Uterus (tissue), 4 donors: ENCODE data around the gene NPFF. TPM values are rescaled to one million over a fixed set of nuclear protein-coding genes. Genes with fewer than 3 reads are reported as not detected.

ENCODE experiments used
- DNase-seq, 2 donors: peaks; one replicate each; pipeline ENCODE4 v3.0.0-alpha.2; 2019 to 2020
- H3K27ac ChIP-seq, 2 donors: fragments of 200-600 bp; sonication (generic); 1 replicate in 1 of 2; 2 replicates in 1 of 2; pipeline ENCODE4 v1.5.1; 2016 to 2018
- H3K27me3 ChIP-seq, 2 donors: fragments of 200-600 bp; sonication (generic); one replicate each; pipeline ENCODE4 v1.5.1; 2018 to 2019; ENCODE audit warnings: control low read depth in 1 of 2
- H3K36me3 ChIP-seq, 2 donors: fragments of 200-600 bp; sonication (generic); one replicate each; pipeline ENCODE4 v1.5.1; 2019; ENCODE audit warnings: control low read depth in 1 of 2
- H3K4me1 ChIP-seq, 2 donors: fragments of 200-600 bp; sonication (generic); one replicate each; pipeline ENCODE4 v1.5.1; 2018 to 2019; ENCODE audit warnings: control low read depth in 1 of 2
- H3K4me3 ChIP-seq, 2 donors: fragments of 200-600 bp; sonication (generic); 1 replicate in 1 of 2; 2 replicates in 1 of 2; pipeline ENCODE4 v1.5.1; 2018 to 2019; ENCODE audit warnings: mild to moderate bottlenecking in 1 of 2
- H3K9me3 ChIP-seq, 2 donors: fragments of 200-600 bp; sonication (generic); one replicate each; pipeline ENCODE4 v1.5.1; 2019; ENCODE audit warnings: control low read depth in 1 of 2
- CTCF ChIP-seq, 4 experiments: fragments of 200-600 bp in 2 of 4; fragments of 450-650 bp in 2 of 4; sonication (generic) in 2 of 4; IDR thresholded peaks; one replicate each; pipeline ENCODE4 v1.5.1; 2016 to 2019; ENCODE audit warnings: antibody characterized with exemption in 4 of 4, mild to moderate bottlenecking in 2 of 4, moderate library complexity in 1 of 4
- POLR2A ChIP-seq, 2 donors: fragments of 450-650 bp; IDR thresholded peaks; one replicate each; pipeline ENCODE4 v1.6.1; 2016; ENCODE audit warnings: antibody characterized with exemption in 2 of 2, mild to moderate bottlenecking in 1 of 2, moderate library complexity in 1 of 2
- intact Hi-C: fragments of 100-400 bp; cut with DNase I; formaldehyde crosslinking; loops from one replicate; pipeline ENCODE4 v1.15.1; 2023; ENCODE audit warnings: low total_unique reads
- total RNA-seq, 4 donors: library from RNA; depleted of rRNA in 3 of 4; stranded (reverse); fragments of >200 nt in 3 of 4; gene quantifications; one replicate each; pipeline versions ENCODE4 v1.1.0 to v1.2.4, GENCODE V29; 2014 to 2023
- donor health status: DM: yes; HTN: yes; CAD: no.

NPFF gene
- total RNA-seq, 4 donors from 2014 or later, result not detected

DNA sequence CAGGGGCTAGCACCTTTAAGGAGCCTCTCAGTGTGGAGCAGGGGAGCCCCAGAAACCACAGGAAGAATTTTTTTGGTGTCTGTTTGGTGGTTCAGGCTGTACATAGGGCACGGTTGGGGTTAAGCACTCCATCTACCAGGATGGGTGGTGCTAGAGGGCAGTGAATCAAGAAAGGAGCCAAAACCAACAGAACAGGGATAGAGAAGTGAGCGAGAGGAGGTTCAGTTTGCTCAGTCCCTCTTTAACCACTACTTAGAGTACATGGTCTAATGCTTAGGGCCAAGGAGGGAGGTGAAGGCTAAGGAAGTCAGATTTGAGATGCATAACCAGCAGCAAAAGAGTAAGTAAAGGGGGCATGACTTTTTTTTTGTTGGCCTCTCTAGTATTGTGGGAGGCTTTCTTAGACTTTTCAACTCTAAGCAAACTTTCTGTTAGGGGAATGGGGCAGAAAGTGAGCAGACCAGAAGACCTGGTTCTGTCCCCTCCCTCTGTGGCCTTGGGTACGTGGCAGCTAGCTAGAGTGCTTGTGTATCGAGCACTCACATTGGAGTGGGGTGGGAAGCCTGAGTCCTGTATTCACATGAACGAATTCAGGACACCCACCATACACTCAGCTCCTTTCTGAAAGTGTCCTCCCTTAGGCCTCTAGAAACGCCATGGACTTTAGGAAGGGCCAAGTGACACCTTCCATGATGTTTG lies 6.6 kb upstream of the NPFF start:
- H3K27ac ChIP-seq, result no peak overlapping the region
- DNase-seq, result no peak
- no peak for TF ChIP-seq POLR2A (IDR thresholded peaks at IDR 0.05)
- no peak for TF ChIP-seq CTCF (IDR thresholded peaks at IDR 0.05)
- H3K4me3 ChIP-seq, result no peak overlapping the region
- no peaks in the 10 kb centered on the region for H3K4me1 ChIP-seq
- intact Hi-C loops, result no loop called here
- H3K36me3 ChIP-seq, result no peaks in the 10 kb centered on the region
- H3K9me3 ChIP-seq, result no peaks in the 10 kb centered on the region
- no peaks in the 10 kb centered on the region for H3K27me3 ChIP-seq

GRCh38 chr12:53510181-53510812 lies 3.0 kb upstream of the NPFF start:
- H3K4me1 ChIP-seq, result peaks cover 0 to 5% of the 10 kb centered on the region in 2 donors
- DNase-seq, result no peak
- no peaks in the 10 kb centered on the region for H3K27me3 ChIP-seq
- no peaks in the 10 kb centered on the region for H3K9me3 ChIP-seq
- no peak for TF ChIP-seq POLR2A (IDR thresholded peaks at IDR 0.05)
- no peak for TF ChIP-seq CTCF (IDR thresholded peaks at IDR 0.05)
- H3K4me3 ChIP-seq, result no peak overlapping the region
- H3K36me3 ChIP-seq, result no peaks in the 10 kb centered on the region
- intact Hi-C loops, result no loop called here
- no peak overlapping the region for H3K27ac ChIP-seq

DNA sequence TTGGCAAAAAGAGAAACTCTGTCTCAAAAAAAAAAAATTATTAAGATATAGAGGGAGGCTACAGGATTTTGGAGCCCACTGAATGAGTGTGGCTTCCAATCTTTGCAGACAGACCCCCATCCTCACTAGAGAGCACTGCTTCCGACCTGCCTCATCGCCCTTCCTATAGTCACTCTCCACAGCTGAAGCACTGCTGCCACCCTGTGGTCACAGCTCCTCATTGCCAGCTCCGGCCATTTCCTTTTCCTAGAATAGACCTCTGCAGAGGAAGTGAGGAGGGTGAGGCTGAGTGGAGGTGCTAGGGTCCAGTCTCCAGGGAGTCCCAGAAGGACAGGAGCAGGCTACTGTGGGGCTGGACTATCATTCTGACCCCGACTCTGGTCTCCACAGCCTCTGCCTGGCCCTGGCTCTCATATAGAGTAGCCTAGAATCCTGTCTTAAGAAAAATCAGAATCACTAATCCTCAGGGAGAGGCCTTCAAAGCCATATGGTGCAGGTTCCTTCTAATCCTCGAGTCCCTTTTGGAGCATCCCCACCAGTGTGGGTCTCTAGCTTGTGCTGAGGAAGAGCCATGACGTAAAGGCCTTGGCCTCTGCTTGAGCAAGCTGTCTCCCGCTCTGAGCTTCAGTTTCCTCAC lies 1.4 kb upstream of the NPFF start:
- Histone ChIP-seq H3K4me1 (peaks cover 0 to 12% of the 10 kb centered on the region in 2 donors), H3K36me3 (no peaks in the 10 kb centered on the region), H3K4me3 (no peak overlapping the region)

DNA sequence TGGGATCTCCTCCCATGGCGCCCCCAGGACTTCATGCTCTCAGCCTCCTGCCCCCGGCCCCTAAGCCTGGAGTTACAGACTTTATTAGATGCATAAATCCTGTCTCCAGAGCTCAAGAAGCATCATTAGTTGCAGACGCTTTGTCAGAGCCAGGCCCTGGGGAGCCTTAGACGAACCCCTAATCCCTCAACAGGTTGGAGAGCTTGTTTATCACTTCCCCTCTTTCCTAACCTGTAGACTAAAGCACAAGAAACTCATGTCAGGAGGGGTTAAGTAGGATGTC lies 260 bp upstream of the NPFF start:
- Histone ChIP-seq H3K27ac (no peak overlapping the region), H3K36me3 (no peaks in the 10 kb centered on the region), H3K9me3 (no peaks in the 10 kb centered on the region), H3K4me1 (peaks cover 0 to 19% of the 10 kb centered on the region in 2 donors), H3K4me3 (no peak overlapping the region), H3K27me3 (no peaks in the 10 kb centered on the region)
- DNase-seq, result no peak
- intact Hi-C loops, result loop anchor here (2.0 to 10.0 kb wide), 2 partner anchors 53 to 155 kb away; partner anchors contain the start of gene PCBP2
- no peak for TF ChIP-seq CTCF (IDR thresholded peaks at IDR 0.05)
- TF ChIP-seq POLR2A (IDR thresholded peaks at IDR 0.05), result no peak

More for the DNA sequence above, 1.4 kb upstream of the NPFF start:
- Histone ChIP-seq H3K27me3 (no peaks in the 10 kb centered on the region), H3K27ac (peak overlapping the region; percentile 14 to 45), H3K9me3 (no peaks in the 10 kb centered on the region)
- DNase-seq, result peak; percentile 84 to 86
- intact Hi-C loops, result loop anchor here (10.0 kb wide), 1 partner anchor 54 kb away; the partner anchor contains the start of gene PCBP2
- peak; percentile 85 to 95 (median 94) for TF ChIP-seq CTCF (IDR thresholded peaks at IDR 0.05)
- TF ChIP-seq POLR2A (IDR thresholded peaks at IDR 0.05), result no peak

DNA sequence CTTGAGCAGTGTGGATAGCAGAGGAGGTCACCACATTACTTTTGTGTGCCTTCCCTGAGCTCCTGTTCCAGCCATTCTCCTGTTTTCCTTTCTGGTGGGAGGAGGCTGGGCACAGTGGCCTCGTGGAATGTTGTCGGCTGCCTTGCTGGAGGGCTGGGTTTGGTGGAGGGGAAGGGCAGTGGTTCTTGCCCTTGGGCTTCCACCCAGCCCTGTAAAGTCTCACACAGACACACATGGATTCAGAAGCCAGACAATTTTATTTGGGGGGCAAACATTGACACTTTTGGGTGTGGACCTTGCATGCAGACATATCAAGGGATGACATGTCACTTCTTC lies 866 bp downstream of the NPFF start:
- no peak overlapping the region for H3K4me3 ChIP-seq
- H3K36me3 ChIP-seq, result no peaks in the 10 kb centered on the region
- no peaks in the 10 kb centered on the region for H3K27me3 ChIP-seq
- peaks cover 0 to 19% of the 10 kb centered on the region in 2 donors for H3K4me1 ChIP-seq
- TF ChIP-seq POLR2A (IDR thresholded peaks at IDR 0.05) (no peak), CTCF (IDR thresholded peaks at IDR 0.05) (no peak)
- no peak overlapping the region for H3K27ac ChIP-seq
- intact Hi-C loops, result loop anchor here (2.0 to 10.0 kb wide), 2 partner anchors 52 to 154 kb away; partner anchors contain the start of gene PCBP2
- DNase-seq, result no peak
- H3K9me3 ChIP-seq, result no peaks in the 10 kb centered on the region
